HCT116 (cell line): ENCODE measurements around the gene AUTS2. TPM values are rescaled to one million over a fixed set of nuclear protein-coding genes. Genes with fewer than 3 reads are reported as not detected.

Experiments
- ATAC-seq: fragments of 200-7000 bp; cut with Tn5 transposase; 2 replicates; pipeline ENCODE4 v1.9.1; 2020; ENCODE audit warnings: mild to moderate bottlenecking, moderate library complexity
- BruUV-seq: library from RNA; stranded (reverse); fragments of 400-500 nt; replicated peaks from 2 replicates; lab custom pipeline; 2021; lab: Mats Ljungman, UMichigan
- CTCF ChIA-PET: fragments of 300-600 bp; sonication (Branson Sonifier 250); formaldehyde crosslinking; loops from one replicate; lab custom pipeline; 2021; ENCODE audit warnings: antibody characterized with exemption; lab: Charles Lee
- POLR2A ChIA-PET: fragments of 300-600, 350-600 bp; sonication (Branson Sonifier 250); formaldehyde crosslinking; loops from one replicate; lab custom pipeline; 2021; ENCODE audit warnings: antibody characterized with exemption; lab: Charles Lee
- RAD21 ChIA-PET, 2 experiments: fragments of 300-600 bp; sonication (Branson Sonifier 250); formaldehyde crosslinking; loops; one replicate each; lab custom pipeline; 2023; ENCODE audit warnings: low total read pairs in 2 of 2; ENCODE audit not compliant: uncharacterized antibody in 2 of 2, unreplicated experiment in 2 of 2, low non-redundant PET in 1 of 2; lab: Charles Lee
- DNase-seq: peaks from one replicate; pipeline ENCODE4 v3.0.0-alpha.2; 2010; ENCODE audit warnings: low read depth, low spot score
- H2AFZ ChIP-seq: fragments of 200-600 bp; shearing (Covaris generic), sonication (generic); 2 replicates; pipeline ENCODE4 v1.6.1; 2017; ENCODE audit warnings: low read depth, mixed run types, mixed read lengths, antibody characterized with exemption, low read length; ENCODE audit not compliant: poor library complexity, severe bottlenecking
- H3K27ac ChIP-seq: 2 replicates; pipeline ENCODE4 v1.5.1; 2012; ENCODE audit warnings: low read depth, low read length
- H3K27me3 ChIP-seq: fragments of 200-600 bp; sonication (generic); 2 replicates; pipeline ENCODE4 v1.6.1; 2016; ENCODE audit warnings: mixed run types, low read length, mixed read lengths; ENCODE audit not compliant: insufficient read depth
- H3K36me3 ChIP-seq, 2 experiments: fragments of 200-500 bp in 1 of 2; fragments of 200-600 bp in 1 of 2; sonication (Bioruptor generic) in 1 of 2; sonication (generic) in 1 of 2; 2 replicates each; pipeline versions ENCODE4 v1.5.1 to v1.6.1; 2014 to 2016; ENCODE audit warnings: low read length in 2 of 2, inconsistent platforms in 1 of 2, mixed read lengths in 1 of 2, mixed run types in 1 of 2; ENCODE audit not compliant: insufficient read depth in 2 of 2, control insufficient read depth in 1 of 2
- H3K4me1 ChIP-seq, 2 experiments: fragments of 200-600 bp in 1 of 2; sonication (generic) in 1 of 2; 2 replicates each; pipeline versions ENCODE4 v1.5.1 to v1.6.1; 2012 to 2017; ENCODE audit warnings: low read length in 2 of 2, inconsistent platforms in 1 of 2, mild to moderate bottlenecking in 1 of 2, mixed read lengths in 1 of 2, mixed run types in 1 of 2, moderate library complexity in 1 of 2; ENCODE audit not compliant: insufficient read depth in 2 of 2, control insufficient read depth in 1 of 2
- H3K4me2 ChIP-seq: fragments of 200-600 bp; sonication (generic); 2 replicates; pipeline ENCODE4 v1.6.1; 2017; ENCODE audit warnings: mixed run types, low read length, mixed read lengths
- H3K4me3 ChIP-seq, 2 experiments: fragments of 200-600 bp in 1 of 2; sonication (generic) in 1 of 2; replicated peaks in 1 of 2; 2 replicates each; pipeline ENCODE4 v1.5.1; 2011 to 2016; ENCODE audit warnings: low read length in 2 of 2, control low read depth in 1 of 2, low read depth in 1 of 2, mild to moderate bottlenecking in 1 of 2, mixed read lengths in 1 of 2, mixed run types in 1 of 2
- H3K79me2 ChIP-seq: fragments of 200-600 bp; sonication (generic); 2 replicates; pipeline ENCODE4 v1.6.1; 2017; ENCODE audit warnings: mild to moderate bottlenecking, mixed run types, low read length, moderate library complexity, mixed read lengths; ENCODE audit not compliant: insufficient read depth
- H3K9ac ChIP-seq: fragments of 200-600 bp; sonication (generic); 2 replicates; pipeline ENCODE4 v1.6.1; 2016; ENCODE audit warnings: low read length, mixed read lengths
- H3K9me2 ChIP-seq: fragments of 200-600 bp; sonication (generic), shearing (Covaris generic); 2 replicates; pipeline ENCODE4 v1.6.1; 2017; ENCODE audit warnings: mixed run types, mild to moderate bottlenecking, moderate library complexity; ENCODE audit not compliant: insufficient read depth
- H3K9me3 ChIP-seq, 2 experiments: fragments of 200-500 bp in 1 of 2; fragments of 200-600 bp in 1 of 2; sonication (Bioruptor generic) in 1 of 2; sonication (generic) in 1 of 2; 2 replicates each; pipeline ENCODE4 v1.6.1; 2014 to 2017; ENCODE audit warnings: low read length in 2 of 2, mixed read lengths in 2 of 2, inconsistent platforms in 1 of 2, low read depth in 1 of 2, mild to moderate bottlenecking in 1 of 2, mixed run types in 1 of 2, moderate library complexity in 1 of 2; ENCODE audit not compliant: control insufficient read depth in 1 of 2, insufficient read depth in 1 of 2
- H4K20me1 ChIP-seq: fragments of 200-600 bp; sonication (generic), shearing (Covaris generic); 2 replicates; pipeline ENCODE4 v1.6.1; 2017; ENCODE audit warnings: mixed run types, mild to moderate bottlenecking, moderate library complexity; ENCODE audit not compliant: insufficient read depth
- POLR2AphosphoS5 ChIP-seq: IDR thresholded peaks from 2 replicates; pipeline ENCODE4 v1.6.1; 2011; ENCODE audit warnings: mild to moderate bottlenecking, low read depth, low read length, moderate library complexity
- SIN3A ChIP-seq: IDR thresholded peaks from 2 replicates; pipeline ENCODE4 v1.6.1; 2012; ENCODE audit warnings: low read depth
- YY1 ChIP-seq: IDR thresholded peaks from 2 replicates; pipeline ENCODE4 v1.6.1; 2011; ENCODE audit warnings: low read length, low read depth, moderate library complexity, mild to moderate bottlenecking; ENCODE audit not compliant: insufficient replicate concordance; ENCODE audit errors: extremely low read depth
- ZFX ChIP-seq: fragments of 450-650 bp; IDR thresholded peaks from 2 replicates; pipeline ENCODE4 v1.6.1; 2017
- intact Hi-C: fragments of 100-400 bp; cut with micrococcal nuclease; formaldehyde crosslinking; loops from 2 replicates; pipeline ENCODE4 v1.10.0; 2022
- total RNA-seq: library from RNA; stranded (reverse); gene quantifications from one replicate; pipeline ENCODE4 v1.2.1, GENCODE V29; 2021; ENCODE audit not compliant: unreplicated experiment
- TF ChIP-seq, protein P1 (sequence below), 3 experiments: fragments of 200-600 bp in 1 of 3; sonication (generic) in 1 of 3; IDR thresholded peaks in 2 of 3; conservative IDR thresholded peaks in 1 of 3; 2 replicates each; pipeline ENCODE4 v1.5.1; 2012 to 2017; ENCODE audit warnings: low read depth in 2 of 3, low read length in 2 of 3, antibody characterized with exemption in 1 of 3, borderline replicate concordance in 1 of 3, control low read depth in 1 of 3, mild to moderate bottlenecking in 1 of 3, mixed read lengths in 1 of 3, mixed run types in 1 of 3, moderate library complexity in 1 of 3; ENCODE audit not compliant: insufficient read depth in 1 of 3

Gene AUTS2
- total RNA-seq, 1 experiment from 2014 or later, result 0.93 TPM

- H3K79me2 ChIP-seq, result no peaks in the 10 kb centered on the region
- no peaks in the 10 kb centered on the region for H3K4me1 ChIP-seq
- no peak overlapping the region for H3K9ac ChIP-seq
- intact Hi-C loops, result no loop called here
- no peaks in the 10 kb centered on the region for H4K20me1 ChIP-seq
- no peaks in the 10 kb centered on the region for H3K27me3 ChIP-seq
- BruUV-seq, result no TSS peak
- no peak overlapping the region for H2AFZ ChIP-seq
- H3K36me3 ChIP-seq, result no peaks in the 10 kb centered on the region
- ATAC-seq (no peak), DNase-seq (no peak)
- ChIA-PET RAD21 (no interaction called here), POLR2A (no interaction called here), CTCF (no interaction called here)
- no peak overlapping the region for H3K27ac ChIP-seq
- TF ChIP-seq ZFX, result no peak
- no peak for TF ChIP-seq POLR2AphosphoS5
- no peak for TF ChIP-seq YY1
- no peak for TF ChIP-seq SIN3A
- H3K4me3 ChIP-seq, result no peak overlapping the region
- peaks cover 0 to 23% of the 10 kb centered on the region in 2 experiments; a peak in 1 of 4 replicates for H3K9me3 ChIP-seq
- no peak overlapping the region for H3K4me2 ChIP-seq
- no peaks in the 10 kb centered on the region for H3K9me2 ChIP-seq
Measured at GRCh38 chr7:70773406-70773805, 1175.1 kb downstream of the AUTS2 start.

- ChIA-PET CTCF (no interaction called here), RAD21 (no interaction called here)
- BruUV-seq, result no TSS peak
Measured at GRCh38 chr7:70774950-70775527, 1176.8 kb downstream of the AUTS2 start.

More at GRCh38 chr7:70774950-70775527, 1176.8 kb downstream of the AUTS2 start:
- Histone ChIP-seq H3K4me1 (no peaks in the 10 kb centered on the region), H3K9me2 (no peaks in the 10 kb centered on the region), H2AFZ (no peak overlapping the region), H3K36me3 (no peaks in the 10 kb centered on the region), H3K9me3 (peaks cover 0 to 23% of the 10 kb centered on the region in 2 experiments; a peak in 2 of 4 replicates), H3K4me3 (no peak overlapping the region), H3K9ac (no peak overlapping the region), H3K27me3 (no peaks in the 10 kb centered on the region)
- ATAC-seq, result no peak
- POLR2A ChIA-PET, result no interaction called here
- TF ChIP-seq, protein P1, sequence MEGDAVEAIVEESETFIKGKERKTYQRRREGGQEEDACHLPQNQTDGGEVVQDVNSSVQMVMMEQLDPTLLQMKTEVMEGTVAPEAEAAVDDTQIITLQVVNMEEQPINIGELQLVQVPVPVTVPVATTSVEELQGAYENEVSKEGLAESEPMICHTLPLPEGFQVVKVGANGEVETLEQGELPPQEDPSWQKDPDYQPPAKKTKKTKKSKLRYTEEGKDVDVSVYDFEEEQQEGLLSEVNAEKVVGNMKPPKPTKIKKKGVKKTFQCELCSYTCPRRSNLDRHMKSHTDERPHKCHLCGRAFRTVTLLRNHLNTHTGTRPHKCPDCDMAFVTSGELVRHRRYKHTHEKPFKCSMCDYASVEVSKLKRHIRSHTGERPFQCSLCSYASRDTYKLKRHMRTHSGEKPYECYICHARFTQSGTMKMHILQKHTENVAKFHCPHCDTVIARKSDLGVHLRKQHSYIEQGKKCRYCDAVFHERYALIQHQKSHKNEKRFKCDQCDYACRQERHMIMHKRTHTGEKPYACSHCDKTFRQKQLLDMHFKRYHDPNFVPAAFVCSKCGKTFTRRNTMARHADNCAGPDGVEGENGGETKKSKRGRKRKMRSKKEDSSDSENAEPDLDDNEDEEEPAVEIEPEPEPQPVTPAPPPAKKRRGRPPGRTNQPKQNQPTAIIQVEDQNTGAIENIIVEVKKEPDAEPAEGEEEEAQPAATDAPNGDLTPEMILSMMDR (IDR thresholded peaks at IDR 0.05 in 2 of 3, conservative IDR thresholded peaks at IDR 0.05 in 1 of 3; ENCODE audit: borderline replicate concordance in 1 of 3, insufficient read depth in 1 of 3, low read depth in 2 of 3, low read length in 2 of 3), result no peak
- TF ChIP-seq, all 23 proteins: peak for 0
- Histone ChIP-seq H4K20me1 (no peaks in the 10 kb centered on the region), H3K27ac (no peak overlapping the region), H3K4me2 (no peak overlapping the region), H3K79me2 (no peaks in the 10 kb centered on the region)
- no peak for DNase-seq
- intact Hi-C loops, result no loop called here
